ENCODE data around the gene PPM1B. TPM values are rescaled to one million over a fixed set of nuclear protein-coding genes. Genes with fewer than 3 reads are reported as not detected.
A peak's percentile ranks its signal among the peaks of the same experiment; 100 is the strongest.

Gene PPM1B
- total RNA-seq, 4 donors from 2014 or later = 43.7 to 79.2 (median 57.3) TPM

DNA sequence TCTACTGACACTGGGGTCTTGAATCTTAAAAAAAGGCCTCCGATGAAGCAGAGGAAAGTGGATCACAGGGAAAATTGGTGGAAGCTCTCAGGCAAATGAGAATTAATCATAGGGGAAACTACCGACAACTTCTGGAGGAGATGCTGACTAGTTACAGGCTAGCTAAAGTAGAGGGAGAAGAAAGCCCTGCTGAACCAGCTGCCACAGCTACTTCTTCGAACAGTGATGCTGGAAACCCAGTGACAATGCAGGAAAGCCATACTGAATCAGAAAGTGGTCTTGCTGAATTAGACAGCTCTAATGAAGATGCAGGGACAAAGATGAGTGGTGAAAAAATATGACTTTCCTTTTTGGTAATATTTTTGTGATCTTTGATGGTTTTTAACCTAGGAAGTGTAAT is 61.7 kb downstream of the PPM1B start:
- Histone ChIP-seq H3K36me3 (no peaks in the 10 kb centered on the region), H3K4me1 (no peaks in the 10 kb centered on the region), H3K27ac (no peak overlapping the region), H3K9me3 (no peaks in the 10 kb centered on the region), H3K27me3 (no peaks in the 10 kb centered on the region), H3K4me3 (no peak overlapping the region)
- no peak for TF ChIP-seq POLR2A (IDR thresholded peaks at IDR 0.05)
- TF ChIP-seq, protein P1, sequence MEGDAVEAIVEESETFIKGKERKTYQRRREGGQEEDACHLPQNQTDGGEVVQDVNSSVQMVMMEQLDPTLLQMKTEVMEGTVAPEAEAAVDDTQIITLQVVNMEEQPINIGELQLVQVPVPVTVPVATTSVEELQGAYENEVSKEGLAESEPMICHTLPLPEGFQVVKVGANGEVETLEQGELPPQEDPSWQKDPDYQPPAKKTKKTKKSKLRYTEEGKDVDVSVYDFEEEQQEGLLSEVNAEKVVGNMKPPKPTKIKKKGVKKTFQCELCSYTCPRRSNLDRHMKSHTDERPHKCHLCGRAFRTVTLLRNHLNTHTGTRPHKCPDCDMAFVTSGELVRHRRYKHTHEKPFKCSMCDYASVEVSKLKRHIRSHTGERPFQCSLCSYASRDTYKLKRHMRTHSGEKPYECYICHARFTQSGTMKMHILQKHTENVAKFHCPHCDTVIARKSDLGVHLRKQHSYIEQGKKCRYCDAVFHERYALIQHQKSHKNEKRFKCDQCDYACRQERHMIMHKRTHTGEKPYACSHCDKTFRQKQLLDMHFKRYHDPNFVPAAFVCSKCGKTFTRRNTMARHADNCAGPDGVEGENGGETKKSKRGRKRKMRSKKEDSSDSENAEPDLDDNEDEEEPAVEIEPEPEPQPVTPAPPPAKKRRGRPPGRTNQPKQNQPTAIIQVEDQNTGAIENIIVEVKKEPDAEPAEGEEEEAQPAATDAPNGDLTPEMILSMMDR (IDR thresholded peaks at IDR 0.05) = no peak
- no peak for DNase-seq

DNA sequence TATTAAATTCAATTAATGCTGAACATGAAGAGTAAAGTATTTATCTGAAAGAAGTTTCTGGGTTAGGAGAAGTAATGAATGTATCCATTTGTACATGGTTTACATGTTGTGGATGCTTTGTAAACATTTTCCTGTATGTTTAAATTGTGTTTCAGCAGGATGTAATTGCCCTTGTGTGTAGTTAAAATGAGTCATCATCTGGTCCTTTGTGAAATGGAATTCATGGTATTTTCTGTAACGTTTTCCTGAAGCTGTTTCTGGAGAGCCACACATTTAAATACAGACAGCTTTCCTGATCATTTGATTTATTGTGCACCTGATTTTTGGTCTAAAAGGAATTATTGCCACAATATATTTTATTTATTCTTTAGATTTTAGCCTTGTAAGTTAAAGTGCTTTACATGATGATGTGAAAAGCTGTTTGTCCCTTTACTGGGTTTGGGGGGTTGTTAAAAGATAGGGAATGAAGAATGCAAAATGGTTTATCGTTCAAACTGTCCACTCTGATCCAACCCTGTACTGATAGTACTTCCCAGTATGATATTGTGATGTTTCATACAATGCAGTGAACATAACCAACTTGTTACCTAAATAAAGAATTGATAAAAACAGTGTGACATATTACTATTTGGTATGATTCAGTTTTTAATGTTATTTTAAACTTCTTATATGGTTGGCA is 64.9 kb downstream of the PPM1B start:
- DNase-seq = no peak
- no peak for TF ChIP-seq POLR2A (IDR thresholded peaks at IDR 0.05)
- TF ChIP-seq, protein P1 (IDR thresholded peaks at IDR 0.05) = no peak
- Histone ChIP-seq H3K27me3 (no peaks in the 10 kb centered on the region), H3K9me3 (no peaks in the 10 kb centered on the region), H3K4me1 (no peaks in the 10 kb centered on the region), H3K36me3 (no peaks in the 10 kb centered on the region), H3K4me3 (no peak overlapping the region), H3K27ac (no peak overlapping the region)

DNA sequence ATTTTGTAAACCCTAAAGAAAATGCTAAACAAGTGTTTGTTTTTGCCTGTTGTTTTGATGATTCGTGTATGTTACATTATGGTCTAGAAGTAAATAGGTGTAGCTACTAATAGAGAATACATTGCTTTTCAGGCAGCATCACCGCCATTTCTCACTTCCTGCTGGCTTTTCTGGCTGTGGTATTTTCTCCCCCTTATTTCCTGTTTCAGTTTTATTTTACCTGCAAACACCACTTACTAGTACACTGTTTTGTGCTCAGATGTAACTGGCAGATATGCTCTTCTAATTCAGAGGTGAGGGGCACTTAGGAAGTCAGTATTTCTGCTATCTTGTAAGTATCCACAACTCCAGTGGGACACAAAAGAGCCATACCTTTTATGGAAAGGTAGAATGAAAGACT is 68.5 kb downstream of the PPM1B start:
- H3K27me3 ChIP-seq = no peaks in the 10 kb centered on the region
- no peaks in the 10 kb centered on the region for H3K9me3 ChIP-seq
- H3K4me1 ChIP-seq = no peaks in the 10 kb centered on the region
- peak overlapping the region in 1 of 4 donors; percentile 51 for H3K27ac ChIP-seq
- TF ChIP-seq POLR2A (IDR thresholded peaks at IDR 0.05) = no peak
- TF ChIP-seq, protein P1 (IDR thresholded peaks at IDR 0.05) = no peak
- no peaks in the 10 kb centered on the region for H3K36me3 ChIP-seq
- DNase-seq = peak in 1 of 3 donors; percentile 43
- no peak overlapping the region for H3K4me3 ChIP-seq

DNA sequence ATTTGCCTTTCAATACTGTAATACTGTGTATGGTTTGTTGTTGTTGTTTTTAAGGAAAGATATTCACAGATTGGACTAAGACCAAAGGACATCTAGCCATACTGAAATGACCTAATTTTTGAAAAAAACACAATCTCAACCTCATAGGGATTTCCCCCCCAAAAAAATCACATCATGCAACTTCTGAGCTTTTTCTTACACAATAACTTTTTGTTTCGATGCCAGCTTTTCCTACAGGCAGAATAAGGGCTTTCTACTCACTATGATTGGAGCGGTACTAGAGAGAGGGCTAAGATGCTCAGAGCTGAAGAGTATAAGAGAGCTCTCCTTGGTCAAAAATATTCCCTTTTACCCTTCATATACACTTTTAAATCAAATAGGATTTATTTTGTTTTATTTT is 74.2 kb downstream of the PPM1B start:
- Histone ChIP-seq H3K4me3 (no peak overlapping the region), H3K4me1 (peaks cover 0 to 9% (median 0%) of the 10 kb centered on the region in 4 donors), H3K9me3 (no peaks in the 10 kb centered on the region), H3K27ac (no peak overlapping the region), H3K27me3 (no peaks in the 10 kb centered on the region), H3K36me3 (no peaks in the 10 kb centered on the region)
- DNase-seq = no peak
- TF ChIP-seq POLR2A (IDR thresholded peaks at IDR 0.05) = no peak
- TF ChIP-seq, protein P1 (IDR thresholded peaks at IDR 0.05) = no peak

DNA sequence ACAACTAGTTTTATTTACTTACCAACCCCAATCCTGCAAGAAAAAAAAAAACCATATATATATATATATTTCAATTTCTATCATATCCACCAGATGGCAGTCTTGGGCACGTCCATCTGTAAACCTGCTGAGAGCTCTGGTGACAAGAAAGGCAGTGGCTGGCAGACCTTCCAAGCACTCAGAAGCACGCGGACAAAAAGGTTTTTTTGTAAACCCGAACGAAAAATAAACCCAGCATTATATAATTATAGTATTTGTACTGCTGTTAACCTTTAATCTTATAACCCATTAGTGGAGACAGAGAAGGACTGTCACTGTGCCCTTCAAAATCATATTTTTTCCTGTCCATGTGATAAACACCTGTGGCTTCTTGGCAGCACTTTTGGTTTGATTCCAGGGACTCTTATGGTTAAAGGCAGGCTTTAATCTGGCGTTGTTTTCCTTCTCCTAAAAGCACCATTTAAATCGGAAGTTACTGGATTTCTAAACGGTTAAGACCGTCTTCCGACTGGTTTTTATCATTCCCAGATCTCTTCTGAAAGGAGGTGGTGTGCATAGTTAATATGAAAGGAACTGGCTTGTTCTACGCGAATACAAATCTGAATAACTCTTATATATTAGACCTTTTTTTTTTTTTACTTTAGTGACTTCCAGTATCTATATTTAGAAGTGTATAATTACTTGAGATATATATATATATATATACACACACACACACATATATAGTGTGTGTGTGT is 75.6 kb downstream of the PPM1B start:
- DNase-seq = peak in 2 of 3 donors; percentile 31 to 75
- H3K9me3 ChIP-seq = no peaks in the 10 kb centered on the region
- peak overlapping the region in 3 of 4 donors; percentile 11 to 84 (median 62) for H3K27ac ChIP-seq
- H3K4me1 ChIP-seq = peaks cover 0 to 9% (median 0%) of the 10 kb centered on the region in 4 donors
- peak overlapping the region in 2 of 4 donors; percentile 38 to 40 for H3K4me3 ChIP-seq
- TF ChIP-seq, protein P1 (IDR thresholded peaks at IDR 0.05) = peak in 5 of 6 experiments; percentile 34 to 63 (median 58)
- TF ChIP-seq POLR2A (IDR thresholded peaks at IDR 0.05) = no peak
- no peaks in the 10 kb centered on the region for H3K27me3 ChIP-seq
- no peaks in the 10 kb centered on the region for H3K36me3 ChIP-seq
